OCI-LY7 (cell line): ENCODE measurements around the gene AGK. TPM values are rescaled to one million over a fixed set of nuclear protein-coding genes. Genes with fewer than 3 reads are reported as not detected.

ENCODE experiments used
- BruUV-seq: library from RNA; stranded (reverse); fragments of 400-500 nt; replicated peaks from 2 replicates; lab custom pipeline; 2021; lab: Mats Ljungman, UMichigan
- CTCF ChIA-PET: fragments of 300-600 bp; sonication (Branson Sonifier 250); formaldehyde crosslinking; loops from one replicate; lab custom pipeline; 2022; ENCODE audit warnings: antibody characterized with exemption; ENCODE audit not compliant: unreplicated experiment; lab: Charles Lee
- POLR2A ChIA-PET: fragments of 300-600 bp; sonication (Branson Sonifier 250); formaldehyde crosslinking; loops from one replicate; lab custom pipeline; 2022; ENCODE audit warnings: antibody characterized with exemption; lab: Charles Lee
- DNase-seq: peaks from one replicate; pipeline ENCODE4 v3.0.0-alpha.2; 2015; ENCODE audit warnings: low spot score
- H2AFZ ChIP-seq: fragments of 200-600 bp; sonication (generic), shearing (Covaris generic); 2 replicates; pipeline ENCODE4 v1.6.1; 2014; ENCODE audit warnings: mild to moderate bottlenecking, antibody characterized with exemption, low read length, moderate library complexity
- H3K27ac ChIP-seq: fragments of 200-600 bp; sonication (generic); 2 replicates; pipeline ENCODE4 v1.5.1; 2014; ENCODE audit warnings: mixed run types, low read depth, mild to moderate bottlenecking, moderate library complexity, low read length, inconsistent platforms; ENCODE audit not compliant: poor library complexity, severe bottlenecking
- H3K36me3 ChIP-seq: fragments of 200-600 bp; sonication (generic); 2 replicates; pipeline ENCODE4 v1.6.1; 2014; ENCODE audit warnings: mild to moderate bottlenecking, antibody characterized with exemption, low read length, moderate library complexity, mixed read lengths; ENCODE audit not compliant: insufficient read depth
- H3K4me1 ChIP-seq: fragments of 200-600 bp; sonication (generic); 2 replicates; pipeline ENCODE4 v1.5.1; 2014; ENCODE audit warnings: mild to moderate bottlenecking, low read length; ENCODE audit not compliant: insufficient read depth, poor library complexity, severe bottlenecking
- H3K4me2 ChIP-seq: fragments of 200-600 bp; sonication (generic); 2 replicates; pipeline ENCODE4 v1.6.1; 2014; ENCODE audit warnings: mild to moderate bottlenecking, low read length
- H3K4me3 ChIP-seq: fragments of 200-600 bp; sonication (generic); 2 replicates; pipeline ENCODE4 v1.5.1; 2014; ENCODE audit warnings: mild to moderate bottlenecking, low read depth, low read length; ENCODE audit not compliant: poor library complexity, severe bottlenecking
- H3K79me2 ChIP-seq: fragments of 200-600 bp; sonication (generic); 2 replicates; pipeline ENCODE4 v1.6.1; 2016; ENCODE audit warnings: low read depth, mild to moderate bottlenecking, low read length, moderate library complexity, mixed read lengths; ENCODE audit not compliant: insufficient read depth
- H3K9me2 ChIP-seq: fragments of 200-600 bp; sonication (generic); 2 replicates; pipeline ENCODE4 v1.6.1; 2016; ENCODE audit warnings: mild to moderate bottlenecking, low read length, mixed read lengths; ENCODE audit not compliant: insufficient read depth
- H3K9me3 ChIP-seq: fragments of 200-600 bp; sonication (generic); 2 replicates; pipeline ENCODE4 v1.6.1; 2014; ENCODE audit warnings: mild to moderate bottlenecking, mixed run types, low read length, mixed read lengths
- H4K20me1 ChIP-seq: fragments of 200-600 bp; sonication (generic); 2 replicates; pipeline ENCODE4 v1.6.1; 2014; ENCODE audit warnings: mild to moderate bottlenecking, antibody characterized with exemption, low read length, moderate library complexity, mixed read lengths; ENCODE audit not compliant: insufficient read depth
- CTCF ChIP-seq: fragments of 200-600 bp; sonication (generic); conservative IDR thresholded peaks from 2 replicates; pipeline ENCODE4 v1.5.1; 2014; ENCODE audit warnings: mild to moderate bottlenecking, antibody characterized with exemption, low read length, moderate library complexity, mixed read lengths
- EZH2phosphoT487 ChIP-seq: fragments of 200-600 bp; sonication (generic); IDR thresholded peaks from 2 replicates; pipeline ENCODE4 v1.6.1; 2018; ENCODE audit warnings: low read depth, borderline replicate concordance, mild to moderate bottlenecking, mixed run types, antibody characterized with exemption, low read length, moderate library complexity, mixed read lengths
- intact Hi-C: fragments of 100-400 bp; cut with micrococcal nuclease; formaldehyde crosslinking; loops from one replicate; pipeline ENCODE4 v1.10.0; 2022; ENCODE audit not compliant: unreplicated experiment
- total RNA-seq, 2 experiments: library from RNA; depleted of rRNA in 1 of 2; stranded (reverse); fragments of >200 nt in 1 of 2; shearing (Covaris generic) in 1 of 2; gene quantifications; 2 replicates each; pipeline ENCODE4 v1.2.3, GENCODE V29; 2014 to 2022

AGK gene
- total RNA-seq, 2 experiments from 2014 or later, result 31.2 to 33.6 TPM

DNA sequence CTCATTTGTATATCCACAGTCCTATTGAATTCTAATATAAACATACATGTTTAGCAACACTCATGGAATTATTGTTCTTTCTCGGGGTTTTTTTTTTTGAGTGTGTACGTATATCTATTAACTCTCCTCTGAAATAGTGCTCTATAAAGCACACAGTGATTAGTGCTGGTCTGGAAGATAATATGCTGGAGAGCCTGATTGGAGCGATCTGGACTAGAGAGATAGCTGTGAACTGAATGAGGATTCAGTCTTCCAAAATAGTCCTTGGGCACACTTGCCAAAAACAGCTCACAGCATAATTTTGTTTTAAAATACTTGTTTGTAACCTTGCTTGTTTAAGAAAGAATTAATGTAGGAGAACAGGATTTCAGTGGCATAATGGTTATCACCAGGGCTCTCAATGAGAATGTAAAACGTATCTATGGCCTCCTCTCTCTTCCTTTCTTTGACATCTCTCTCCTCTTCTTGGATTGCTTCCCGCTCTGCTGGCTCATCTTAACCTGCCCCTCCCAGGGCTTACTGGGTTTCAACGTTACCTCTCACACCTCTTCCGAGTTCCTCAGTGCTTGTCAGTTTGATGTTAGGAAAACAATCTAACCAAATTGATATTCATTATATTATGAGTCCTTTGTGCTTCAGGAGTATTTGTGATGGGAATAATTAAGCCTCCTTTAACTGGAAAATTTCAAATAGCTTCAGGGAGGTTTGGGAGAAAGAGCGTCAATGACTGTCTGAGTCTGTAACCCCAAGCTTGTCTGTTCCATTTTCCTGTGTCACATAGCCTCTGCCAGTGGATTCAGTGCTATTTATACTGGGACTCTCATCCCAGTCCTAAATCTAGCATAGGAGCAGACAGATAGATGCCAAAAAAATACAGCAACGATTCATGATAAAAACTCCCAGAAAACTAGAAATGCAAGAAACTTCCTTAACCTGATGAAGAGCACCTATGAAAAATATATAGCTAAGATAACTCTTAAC is 16.2 kb upstream of the AGK start:
- no peaks in the 10 kb centered on the region for H3K36me3 ChIP-seq
- H3K9me3 ChIP-seq, result no peaks in the 10 kb centered on the region
- H3K27ac ChIP-seq, result no peak overlapping the region
- ChIA-PET CTCF (no interaction called here), POLR2A (interaction anchor here (0.7 to 1.2 kb wide), 2 partner anchors 15 to 634 kb away, joined by 3 to 4 read pairs; no protein-coding TSS in a partner anchor)
- no peak overlapping the region for H2AFZ ChIP-seq
- intact Hi-C loops, result loop anchor here (5.0 to 10.0 kb wide), 5 partner anchors 320 to 810 kb away; partner anchors contain the start of genes MRPS33 and TMEM178B
- no peaks in the 10 kb centered on the region for H4K20me1 ChIP-seq
- H3K4me3 ChIP-seq, result no peak overlapping the region
- H3K4me2 ChIP-seq, result no peak overlapping the region
- no peaks in the 10 kb centered on the region for H3K79me2 ChIP-seq
- no TSS peak for BruUV-seq
- no peaks in the 10 kb centered on the region for H3K9me2 ChIP-seq
- no peak for DNase-seq
- no peaks in the 10 kb centered on the region for H3K4me1 ChIP-seq
- TF ChIP-seq EZH2phosphoT487, result no peak
- TF ChIP-seq CTCF, result no peak

DNA sequence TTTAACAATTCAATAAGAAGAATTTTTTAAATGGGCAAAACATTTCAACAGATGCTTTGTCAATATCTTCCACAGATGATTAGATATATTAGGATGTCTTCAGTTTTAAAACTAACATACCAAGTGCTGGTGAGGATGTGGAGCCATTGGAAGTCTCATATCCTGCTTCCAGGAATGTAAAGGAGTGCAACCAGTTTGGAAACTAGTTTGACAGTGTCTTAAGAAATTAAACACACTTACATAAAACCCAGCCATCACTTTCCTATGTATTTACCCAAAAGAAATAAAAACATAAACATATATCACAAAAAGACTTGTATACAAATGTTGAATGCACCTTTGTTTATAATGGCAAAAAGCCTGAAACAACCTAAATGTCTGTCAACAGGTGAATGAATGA is 13.3 kb upstream of the AGK start:
- no peaks in the 10 kb centered on the region for H3K9me3 ChIP-seq
- H3K4me3 ChIP-seq, result no peak overlapping the region
- H3K4me1 ChIP-seq, result no peaks in the 10 kb centered on the region
- no peaks in the 10 kb centered on the region for H3K79me2 ChIP-seq
- ChIA-PET CTCF (no interaction called here), POLR2A (interaction anchor here (0.7 kb wide), 1 partner anchor 62 kb away, joined by 3 read pairs; no protein-coding TSS in a partner anchor)
- BruUV-seq, result no TSS peak
- H3K36me3 ChIP-seq, result no peaks in the 10 kb centered on the region
- TF ChIP-seq CTCF (no peak), EZH2phosphoT487 (no peak)
- no peaks in the 10 kb centered on the region for H3K9me2 ChIP-seq
- intact Hi-C loops, result loop anchor here (10.0 kb wide), 2 partner anchors 323 to 813 kb away; no protein-coding TSS in a partner anchor
- no peak for DNase-seq
- H4K20me1 ChIP-seq, result no peaks in the 10 kb centered on the region
- no peak overlapping the region for H3K4me2 ChIP-seq
- no peak overlapping the region for H3K27ac ChIP-seq
- H2AFZ ChIP-seq, result no peak overlapping the region
